Measurements from ENCODE around the gene COX6B2.
A peak's percentile ranks its signal among the peaks of the same experiment; 100 is the strongest.

COX6B2 gene

DNA sequence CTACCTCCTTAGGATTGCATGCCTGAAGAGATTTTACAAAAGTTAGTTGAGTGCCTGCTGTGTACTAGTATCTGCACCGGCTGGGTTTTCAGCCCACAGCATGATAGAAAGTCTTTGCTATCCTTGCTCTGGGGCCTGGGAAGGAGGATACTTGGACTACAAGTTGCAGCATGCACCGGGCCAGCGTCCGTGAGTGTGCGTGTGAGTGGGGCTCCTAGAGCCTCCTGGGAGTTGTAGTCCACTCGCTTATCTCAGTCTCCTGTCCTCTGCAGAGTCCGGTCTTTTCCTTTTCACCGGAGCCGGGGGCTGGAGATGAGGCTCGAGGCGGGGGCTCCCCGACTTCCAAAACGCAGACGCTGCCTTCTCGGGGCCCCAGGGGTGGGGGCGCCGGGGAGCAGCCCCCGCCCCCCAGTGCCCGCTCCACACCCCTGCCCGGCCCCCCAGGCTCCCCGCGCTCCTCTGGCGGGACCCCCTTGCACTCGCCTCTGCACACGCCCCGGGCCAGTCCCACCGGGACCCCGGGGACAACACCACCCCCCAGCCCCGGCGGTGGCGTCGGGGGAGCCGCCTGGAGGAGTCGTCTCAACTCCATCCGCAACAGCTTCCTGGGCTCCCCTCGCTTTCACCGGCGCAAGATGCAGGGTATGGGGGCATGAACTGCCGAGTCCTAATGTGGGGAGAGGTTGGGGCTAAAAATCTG, 50.1 kb downstream of the COX6B2 start:
- no peaks in the 10 kb centered on the region for H3K9me3 Mint-ChIP-seq
- DNase-seq (ENCODE audit: low spot score in 2 of 2) = no peak
- H3K4me1 Mint-ChIP-seq = peaks cover 17% of the 10 kb centered on the region
- ATAC-seq = no peak
- H3K4me3 Mint-ChIP-seq = no peak overlapping the region
- no peak overlapping the region for H3K27ac Mint-ChIP-seq
- peaks cover 18% of the 10 kb centered on the region for H3K36me3 Mint-ChIP-seq

- H3K27ac Mint-ChIP-seq = no peak overlapping the region
Measured at GRCh38 chr19:55303477-55303876, 51.0 kb downstream of the COX6B2 start.

GRCh38 chr19:55302318-55302703, 52.2 kb downstream of the COX6B2 start:
- H3K36me3 Mint-ChIP-seq = peaks cover 8% of the 10 kb centered on the region
- H3K4me3 Mint-ChIP-seq = peak overlapping the region; percentile 76
- ATAC-seq (no peak), DNase-seq (ENCODE audit: low spot score in 2 of 2) (no peak)
- peaks cover 17% of the 10 kb centered on the region for H3K4me1 Mint-ChIP-seq
- H3K9me3 Mint-ChIP-seq = no peaks in the 10 kb centered on the region
- H3K27ac Mint-ChIP-seq = peak overlapping the region; percentile 93

More at GRCh38 chr19:55303477-55303876, 51.0 kb downstream of the COX6B2 start:
- H3K9me3 Mint-ChIP-seq = no peaks in the 10 kb centered on the region
- ATAC-seq (no peak), DNase-seq (ENCODE audit: low spot score in 2 of 2) (no peak)
- no peak overlapping the region for H3K4me3 Mint-ChIP-seq
- H3K36me3 Mint-ChIP-seq = peaks cover 18% of the 10 kb centered on the region
- peaks cover 17% of the 10 kb centered on the region for H3K4me1 Mint-ChIP-seq

DNA sequence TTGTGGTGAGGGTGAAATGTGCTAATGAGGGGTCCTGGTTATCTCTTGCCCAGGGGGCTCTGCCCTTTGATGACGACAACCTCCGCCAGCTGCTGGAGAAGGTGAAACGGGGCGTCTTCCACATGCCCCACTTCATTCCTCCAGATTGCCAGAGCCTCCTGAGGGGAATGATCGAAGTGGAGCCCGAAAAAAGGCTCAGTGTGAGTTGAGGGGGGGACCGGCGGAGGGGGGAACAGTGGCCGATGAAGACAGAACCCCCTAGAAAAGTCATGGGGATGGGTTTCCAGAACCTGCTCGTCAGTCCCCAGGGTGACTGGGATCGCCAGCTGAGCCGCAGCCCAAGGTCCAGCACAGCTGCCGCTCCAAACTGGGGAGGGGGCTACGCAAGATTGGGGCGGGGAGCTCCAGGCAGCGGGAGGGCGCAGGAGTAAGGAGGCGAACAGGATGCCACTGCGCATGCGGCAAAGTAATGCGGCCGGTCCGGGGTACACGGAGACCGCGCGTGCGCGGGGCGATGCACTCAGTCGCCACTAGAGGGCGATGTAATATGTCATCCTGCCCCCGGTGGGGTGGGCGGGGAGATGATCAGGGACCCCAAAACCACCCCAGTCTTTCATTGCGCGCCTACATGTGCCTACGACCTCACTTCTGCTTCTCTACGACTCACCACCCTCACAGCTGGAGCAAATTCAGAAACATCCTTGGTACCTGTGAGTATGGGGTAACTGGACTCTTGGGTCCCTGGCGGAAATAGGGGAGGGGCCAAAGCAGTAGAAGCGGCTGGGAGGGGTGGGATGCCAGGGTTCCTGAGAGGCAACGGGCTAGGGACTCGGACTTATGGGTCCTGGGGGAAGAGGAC, 52.8 kb downstream of the COX6B2 start:
- peak overlapping the region; percentile 93 for H3K27ac Mint-ChIP-seq
- peak; percentile 99 to 100 for DNase-seq (ENCODE audit: low spot score in 2 of 2)
- peaks cover 8% of the 10 kb centered on the region for H3K36me3 Mint-ChIP-seq
- H3K4me3 Mint-ChIP-seq = peak overlapping the region; percentile 76
- peaks cover 17% of the 10 kb centered on the region for H3K4me1 Mint-ChIP-seq
- peak; percentile 85 for ATAC-seq
- H3K9me3 Mint-ChIP-seq = no peaks in the 10 kb centered on the region

GRCh38 chr19:55300886-55301458, 53.5 kb downstream of the COX6B2 start:
- no peak for ATAC-seq
- peaks cover 11% of the 10 kb centered on the region for H3K36me3 Mint-ChIP-seq
- no peak overlapping the region for H3K27ac Mint-ChIP-seq
- H3K4me3 Mint-ChIP-seq = peak overlapping the region; percentile 76
- DNase-seq (ENCODE audit: low spot score in 2 of 2) = no peak
- H3K9me3 Mint-ChIP-seq = no peaks in the 10 kb centered on the region
- H3K4me1 Mint-ChIP-seq = peaks cover 20% of the 10 kb centered on the region

DNA sequence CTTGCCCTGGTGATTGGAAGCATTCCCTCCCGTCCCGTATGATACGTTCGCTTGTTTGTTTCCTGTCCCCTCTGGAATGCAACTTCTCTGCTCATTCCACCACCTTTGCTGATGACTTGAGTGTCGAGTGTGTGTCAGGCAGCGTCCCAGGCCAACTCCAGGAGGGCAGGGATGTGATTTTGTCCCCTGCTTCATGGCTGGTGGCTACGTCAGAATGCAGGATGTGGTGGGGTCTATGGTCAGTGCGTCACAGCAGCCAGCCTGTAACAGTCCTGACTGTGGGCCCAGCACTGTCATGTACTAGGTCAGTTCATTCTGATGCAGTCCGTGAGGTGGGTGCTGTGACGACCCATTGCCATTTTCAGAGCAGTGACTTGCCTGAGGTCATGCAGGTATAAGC, 54.5 kb downstream of the COX6B2 start:
- peak; percentile 49 for ATAC-seq
- Mint-ChIP-seq H3K4me3 (peak overlapping the region; percentile 29), H3K27ac (peak overlapping the region; percentile 40), H3K4me1 (peaks cover 21% of the 10 kb centered on the region), H3K36me3 (peaks cover 14% of the 10 kb centered on the region), H3K9me3 (no peaks in the 10 kb centered on the region)
- DNase-seq (ENCODE audit: low spot score in 2 of 2) = no peak
